ENCODE measurements around the gene LCE1C. TPM values are rescaled to one million over a fixed set of nuclear protein-coding genes. Genes with fewer than 3 reads are reported as not detected.

Gene LCE1C
- total and polyA plus RNA-seq, 2 donors (not counting 3 experiments of a cell fraction or from before 2014, with no cell fraction given), result not detected

GRCh38 chr1:152759453-152760173, 46.8 kb downstream of the LCE1C start:
- Histone ChIP-seq H3K9ac (replicated peaks; ENCODE audit: extremely low read depth, insufficient read depth, low read length) (no peak overlapping the region), H3K36me3 (ENCODE audit: control insufficient read depth in 2 of 2, extremely low read depth in 1 of 2, insufficient read depth in 2 of 2, low read length in 2 of 2) (no peaks in the 10 kb centered on the region), H3K79me2 (ENCODE audit: control insufficient read depth, insufficient read depth, low read length) (no peaks in the 10 kb centered on the region), H3K27ac (ENCODE audit: insufficient read depth, low read depth, low read length) (no peak overlapping the region), H3K4me2 (ENCODE audit: insufficient read depth, low read length) (no peak overlapping the region), H3K9me1 (replicated peaks; ENCODE audit: control insufficient read depth, extremely low read depth, insufficient read depth, low read length) (no peaks in the 10 kb centered on the region), H3K4me3 (replicated peaks in 1 of 3; ENCODE audit: insufficient read depth in 1 of 3, low read depth in 1 of 3, low read length in 3 of 3) (no peak overlapping the region), H4K20me1 (replicated peaks; ENCODE audit: control insufficient read depth, extremely low read depth, insufficient read depth, low read length) (no peaks in the 10 kb centered on the region), H3K9me3 (replicated peaks; ENCODE audit: control insufficient read depth, insufficient read depth, low read length) (no peaks in the 10 kb centered on the region), H3K4me1 (ENCODE audit: control insufficient read depth, extremely low read depth, insufficient read depth, low read length) (no peaks in the 10 kb centered on the region), H2AFZ (ENCODE audit: low read depth, low read length) (no peak overlapping the region), H3K27me3 (ENCODE audit: control insufficient read depth in 2 of 2, insufficient read depth in 2 of 2, low read length in 2 of 2) (no peaks in the 10 kb centered on the region)
- POLR2A ChIA-PET, result no interaction called here
- CTCF ChIA-PET, result no interaction called here
- intact Hi-C loops (cut with micrococcal nuclease) (no loop called here), dilution Hi-C loops (cut with MboI; ENCODE audit: extremely low pct_ligation_motif_present, low sequenced_read_pairs) (no loop called here)
- BruUV-seq (replicated peaks), result no TSS peak
- no peak for FAIRE-seq
- DNase-seq (ENCODE audit: low read depth, low spot score), result no peak
- no peak for TF ChIP-seq EZH2 (IDR thresholded peaks at IDR 0.05; ENCODE audit: borderline replicate concordance, low read depth, low read length, severe bottlenecking)
- TF ChIP-seq GATA2 (IDR thresholded peaks at IDR 0.05; ENCODE audit: insufficient read depth, insufficient read length, low read depth, low read length), result no peak
- no peak for TF ChIP-seq POLR2AphosphoS5 (IDR thresholded peaks at IDR 0.05; ENCODE audit: insufficient read depth, low read depth, low read length)
- TF ChIP-seq MYC (IDR thresholded peaks at IDR 0.05; ENCODE audit: low read depth, low read length), result no peak
- TF ChIP-seq, protein P1, sequence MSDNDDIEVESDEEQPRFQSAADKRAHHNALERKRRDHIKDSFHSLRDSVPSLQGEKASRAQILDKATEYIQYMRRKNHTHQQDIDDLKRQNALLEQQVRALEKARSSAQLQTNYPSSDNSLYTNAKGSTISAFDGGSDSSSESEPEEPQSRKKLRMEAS (IDR thresholded peaks at IDR 0.05; ENCODE audit: insufficient read depth, insufficient read length), result no peak
- TF ChIP-seq POLR2A (IDR thresholded peaks at IDR 0.05; ENCODE audit: low read depth, low read length), result no peak

DNA sequence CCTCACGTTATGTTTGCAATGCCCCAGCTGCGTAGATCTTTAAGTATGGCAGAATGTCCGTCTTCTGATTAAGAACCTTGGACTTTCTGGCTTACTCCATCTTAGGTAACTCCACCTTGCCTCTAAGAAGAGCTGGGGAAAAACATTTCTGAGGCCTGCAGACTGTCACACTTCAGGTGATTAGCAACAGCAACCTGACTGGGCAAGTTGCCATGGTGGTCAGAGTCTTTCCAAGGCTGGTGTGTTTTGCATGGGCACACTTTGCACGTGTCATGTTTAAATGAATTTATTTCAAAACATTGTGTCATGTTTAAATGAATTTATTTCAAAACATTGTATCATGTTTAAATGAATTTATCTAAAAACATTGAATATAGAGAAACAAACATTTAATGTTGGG, 47.8 kb downstream of the LCE1C start:
- no peaks in the 10 kb centered on the region for H3K27me3 ChIP-seq (ENCODE audit: control insufficient read depth in 2 of 2, insufficient read depth in 2 of 2, low read length in 2 of 2)
- H3K9me3 ChIP-seq (replicated peaks; ENCODE audit: control insufficient read depth, insufficient read depth, low read length), result no peaks in the 10 kb centered on the region
- TF ChIP-seq, protein P1 (IDR thresholded peaks at IDR 0.05; ENCODE audit: insufficient read depth, insufficient read length), result no peak
- H4K20me1 ChIP-seq (replicated peaks; ENCODE audit: control insufficient read depth, extremely low read depth, insufficient read depth, low read length), result no peaks in the 10 kb centered on the region
- H2AFZ ChIP-seq (ENCODE audit: low read depth, low read length), result no peak overlapping the region
- H3K79me2 ChIP-seq (ENCODE audit: control insufficient read depth, insufficient read depth, low read length), result no peaks in the 10 kb centered on the region
- dilution Hi-C loops (cut with MboI; ENCODE audit: extremely low pct_ligation_motif_present, low sequenced_read_pairs), result no loop called here
- no peak overlapping the region for H3K4me3 ChIP-seq (replicated peaks in 1 of 3; ENCODE audit: insufficient read depth in 1 of 3, low read depth in 1 of 3, low read length in 3 of 3)
- BruUV-seq (replicated peaks), result no TSS peak
- no peaks in the 10 kb centered on the region for H3K9me1 ChIP-seq (replicated peaks; ENCODE audit: control insufficient read depth, extremely low read depth, insufficient read depth, low read length)
- no peak for FAIRE-seq
- ChIA-PET POLR2A (no interaction called here), CTCF (interaction anchor here (0.8 kb wide), 1 partner anchor 10 kb away, joined by 3 read pairs; no protein-coding TSS in a partner anchor)
- no peaks in the 10 kb centered on the region for H3K36me3 ChIP-seq (ENCODE audit: control insufficient read depth in 2 of 2, extremely low read depth in 1 of 2, insufficient read depth in 2 of 2, low read length in 2 of 2)
- H3K9ac ChIP-seq (replicated peaks; ENCODE audit: extremely low read depth, insufficient read depth, low read length), result no peak overlapping the region
- H3K4me1 ChIP-seq (ENCODE audit: control insufficient read depth, extremely low read depth, insufficient read depth, low read length), result no peaks in the 10 kb centered on the region
- H3K4me2 ChIP-seq (ENCODE audit: insufficient read depth, low read length), result no peak overlapping the region
- no peak overlapping the region for H3K27ac ChIP-seq (ENCODE audit: insufficient read depth, low read depth, low read length)
- DNase-seq (ENCODE audit: low read depth, low spot score), result no peak
- intact Hi-C loops (cut with micrococcal nuclease), result no loop called here

All from endothelial cell of umbilical vein (primary cell).